ENCODE results near the gene DPP9. TPM values are rescaled to one million over a fixed set of nuclear protein-coding genes. Genes with fewer than 3 reads are reported as not detected.

The DPP9 gene
- total RNA-seq, 2 donors from 2014 or later, result 36.2 to 50.4 TPM

DNA sequence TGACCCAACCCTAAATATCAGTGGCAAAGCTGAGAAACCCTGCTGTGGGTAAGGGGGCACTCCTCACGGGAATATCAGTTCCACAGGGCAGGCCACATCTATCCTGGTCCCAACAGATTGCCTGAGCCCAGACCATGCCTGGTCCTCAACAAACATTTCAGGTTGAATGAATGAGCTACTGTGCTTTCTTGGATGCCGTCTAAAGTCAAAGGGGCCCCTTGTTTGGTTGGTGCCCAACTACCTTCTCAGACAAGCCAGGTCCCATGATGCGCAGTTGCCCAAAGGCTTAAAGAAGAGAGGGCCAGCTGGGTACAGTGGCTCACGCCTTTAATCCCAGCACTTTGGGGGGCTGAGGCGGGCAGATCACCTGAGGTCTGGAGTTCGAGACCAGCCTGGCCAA lies 2.4 kb downstream of the DPP9 start:
- TF ChIP-seq, protein P1, sequence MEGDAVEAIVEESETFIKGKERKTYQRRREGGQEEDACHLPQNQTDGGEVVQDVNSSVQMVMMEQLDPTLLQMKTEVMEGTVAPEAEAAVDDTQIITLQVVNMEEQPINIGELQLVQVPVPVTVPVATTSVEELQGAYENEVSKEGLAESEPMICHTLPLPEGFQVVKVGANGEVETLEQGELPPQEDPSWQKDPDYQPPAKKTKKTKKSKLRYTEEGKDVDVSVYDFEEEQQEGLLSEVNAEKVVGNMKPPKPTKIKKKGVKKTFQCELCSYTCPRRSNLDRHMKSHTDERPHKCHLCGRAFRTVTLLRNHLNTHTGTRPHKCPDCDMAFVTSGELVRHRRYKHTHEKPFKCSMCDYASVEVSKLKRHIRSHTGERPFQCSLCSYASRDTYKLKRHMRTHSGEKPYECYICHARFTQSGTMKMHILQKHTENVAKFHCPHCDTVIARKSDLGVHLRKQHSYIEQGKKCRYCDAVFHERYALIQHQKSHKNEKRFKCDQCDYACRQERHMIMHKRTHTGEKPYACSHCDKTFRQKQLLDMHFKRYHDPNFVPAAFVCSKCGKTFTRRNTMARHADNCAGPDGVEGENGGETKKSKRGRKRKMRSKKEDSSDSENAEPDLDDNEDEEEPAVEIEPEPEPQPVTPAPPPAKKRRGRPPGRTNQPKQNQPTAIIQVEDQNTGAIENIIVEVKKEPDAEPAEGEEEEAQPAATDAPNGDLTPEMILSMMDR (IDR thresholded peaks at IDR 0.05), result no peak

DNA sequence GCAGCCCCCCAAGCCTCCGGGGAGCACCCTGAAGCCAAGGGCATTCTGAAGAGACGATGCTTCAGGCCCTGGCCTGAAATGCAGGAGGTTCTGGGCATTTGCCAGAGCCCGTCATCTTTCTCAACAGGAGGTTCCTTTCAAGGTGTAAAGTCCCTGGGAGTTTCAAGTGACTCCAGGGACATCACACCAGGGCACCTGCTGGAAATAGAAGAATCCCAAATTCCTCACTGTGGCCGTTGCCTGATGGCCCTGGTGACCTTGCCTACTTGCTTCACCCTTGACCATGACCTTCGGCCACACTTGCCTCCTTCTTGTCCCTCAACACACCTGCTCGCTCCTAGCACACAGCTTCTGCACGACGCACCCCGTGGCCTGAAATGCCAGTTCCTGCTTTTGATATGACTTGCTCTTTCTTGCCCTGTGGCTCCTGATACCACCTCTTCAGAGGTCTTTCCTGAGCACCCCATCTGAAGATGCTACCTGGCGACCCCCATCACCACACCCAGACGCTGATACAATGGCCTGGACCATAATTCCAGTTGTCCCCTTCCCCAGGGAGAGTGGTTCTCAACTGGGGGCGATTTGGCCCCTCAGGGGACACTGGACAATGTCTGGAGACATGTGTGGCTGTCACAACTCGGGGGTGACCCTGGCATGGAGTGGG lies 3.5 kb downstream of the DPP9 start:
- no peak overlapping the region for H3K27ac ChIP-seq
- H3K4me1 ChIP-seq, result peaks cover 0 to 31% of the 10 kb centered on the region in 2 donors

More for the DNA sequence above, 2.4 kb downstream of the DPP9 start:
- DNase-seq (ENCODE audit: low spot score), result no peak
- H3K27me3 ChIP-seq, result no peaks in the 10 kb centered on the region
- H3K4me3 ChIP-seq, result no peak overlapping the region
- H3K36me3 ChIP-seq, result peaks cover 38% of the 10 kb centered on the region
- H3K4me1 ChIP-seq, result peaks cover 0 to 25% of the 10 kb centered on the region in 2 donors
- H3K27ac ChIP-seq, result no peak overlapping the region
- H3K9me3 ChIP-seq, result no peaks in the 10 kb centered on the region

DNA sequence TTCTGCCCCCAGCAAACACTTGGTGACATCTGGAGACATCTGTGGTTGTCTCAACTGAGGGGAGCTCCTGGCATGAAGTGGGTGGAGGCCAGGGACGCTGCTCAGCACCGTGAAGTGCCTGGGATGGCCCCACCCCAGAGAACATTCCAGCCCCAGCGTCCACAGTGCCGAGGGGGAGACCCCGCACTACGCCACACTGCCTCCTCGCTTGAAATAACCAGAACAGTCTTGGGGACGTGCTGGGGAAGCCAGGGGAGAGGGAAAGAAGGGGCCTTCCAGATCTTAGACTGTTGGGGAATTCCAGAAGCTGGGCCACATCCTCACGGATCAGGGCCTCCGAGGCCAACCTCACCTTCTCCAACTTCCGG lies 4.2 kb downstream of the DPP9 start:
- Histone ChIP-seq H3K9me3 (no peaks in the 10 kb centered on the region), H3K36me3 (peaks cover 48% of the 10 kb centered on the region), H3K4me1 (peaks cover 0 to 28% of the 10 kb centered on the region in 2 donors), H3K4me3 (no peak overlapping the region), H3K27me3 (no peaks in the 10 kb centered on the region), H3K27ac (no peak overlapping the region)
- TF ChIP-seq, protein P1 (IDR thresholded peaks at IDR 0.05), result no peak
- no peak for DNase-seq (ENCODE audit: low spot score)

More for the DNA sequence above, 3.5 kb downstream of the DPP9 start:
- no peak overlapping the region for H3K4me3 ChIP-seq
- TF ChIP-seq, protein P1 (IDR thresholded peaks at IDR 0.05), result no peak
- H3K36me3 ChIP-seq, result peaks cover 48% of the 10 kb centered on the region
- H3K9me3 ChIP-seq, result no peaks in the 10 kb centered on the region
- H3K27me3 ChIP-seq, result no peaks in the 10 kb centered on the region
- DNase-seq (ENCODE audit: low spot score), result no peak

DNA sequence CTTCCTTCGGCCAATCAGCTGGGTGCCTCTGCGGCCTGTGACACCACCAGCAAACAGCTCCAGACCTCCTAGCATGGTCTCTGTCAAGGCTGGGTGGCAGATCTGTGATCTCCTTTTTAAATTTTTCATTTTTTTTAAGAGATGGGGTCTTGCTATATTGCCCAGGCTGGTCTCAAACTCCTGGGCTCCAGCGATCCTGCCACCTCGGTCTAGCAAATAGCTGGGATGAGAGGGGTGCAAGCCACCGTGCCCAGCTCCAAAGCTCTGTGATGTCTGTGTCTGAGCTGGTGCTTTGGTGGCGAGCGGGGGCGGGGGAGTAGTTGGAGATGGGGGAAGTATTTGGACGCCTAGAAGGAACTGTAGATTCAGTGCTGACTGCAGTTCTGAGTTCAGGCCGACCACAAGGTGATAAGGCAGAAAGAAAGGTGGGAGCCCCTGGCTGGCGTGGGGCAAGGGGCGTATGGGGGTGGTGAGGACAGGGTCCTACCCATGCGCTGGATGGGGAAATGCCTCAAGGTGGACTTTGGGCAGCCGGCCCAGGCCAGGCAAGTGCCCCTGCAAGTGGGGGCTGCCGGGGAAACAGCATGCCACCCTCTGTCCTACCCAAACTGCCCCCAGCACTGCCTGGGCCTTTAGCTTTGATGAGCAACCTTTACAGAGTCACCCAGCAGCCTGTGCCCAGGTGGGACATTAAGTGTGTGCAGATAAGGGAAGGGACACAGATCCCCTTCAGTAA lies 5.5 kb downstream of the DPP9 start:
- H3K9me3 ChIP-seq, result no peaks in the 10 kb centered on the region
- TF ChIP-seq, protein P1 (IDR thresholded peaks at IDR 0.05), result no peak
- H3K4me1 ChIP-seq, result peaks cover 0 to 38% of the 10 kb centered on the region in 2 donors
- no peak overlapping the region for H3K4me3 ChIP-seq
- no peak for DNase-seq (ENCODE audit: low spot score)
- no peak overlapping the region for H3K27ac ChIP-seq
- H3K36me3 ChIP-seq, result peaks cover 58% of the 10 kb centered on the region
- no peaks in the 10 kb centered on the region for H3K27me3 ChIP-seq

DNA sequence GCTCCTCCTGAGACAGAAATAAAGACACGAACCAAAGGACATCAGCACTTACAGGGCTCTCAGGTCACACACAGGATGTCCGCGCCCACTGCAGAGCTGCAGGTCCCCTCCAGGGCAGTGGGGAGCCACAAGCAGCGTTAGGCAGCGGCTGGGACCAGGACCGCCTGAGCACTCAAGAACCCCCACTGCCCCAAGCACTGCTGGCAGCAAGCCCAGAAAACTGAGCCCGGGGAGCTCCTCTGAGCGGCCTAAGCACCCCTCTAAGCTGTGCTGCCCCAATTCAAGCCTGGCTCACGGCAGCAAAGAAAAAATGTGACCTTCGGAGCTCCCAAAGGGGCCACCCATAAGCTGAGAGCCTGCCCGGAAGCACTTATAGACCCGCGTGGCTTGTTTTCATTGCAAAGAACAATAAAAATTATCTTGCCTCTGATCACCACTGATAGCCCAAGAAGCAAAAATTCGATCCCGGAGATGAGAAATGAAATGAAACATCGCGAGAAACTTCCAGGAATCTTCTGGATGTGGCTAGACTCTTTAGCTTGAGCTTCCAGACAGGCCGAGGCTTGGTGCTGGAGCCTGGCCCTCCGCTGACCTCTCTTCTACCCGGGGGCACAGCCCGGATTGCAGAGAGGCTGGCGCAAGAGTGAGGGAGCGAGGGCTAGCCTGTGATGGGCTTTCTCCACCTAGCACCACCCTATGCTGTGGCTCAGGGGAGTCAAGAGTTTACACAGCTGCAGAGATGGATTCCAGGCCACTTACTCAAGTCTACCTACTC lies 6.3 kb downstream of the DPP9 start:
- H3K4me3 ChIP-seq, result no peak overlapping the region
- H3K9me3 ChIP-seq, result no peaks in the 10 kb centered on the region
- H3K27ac ChIP-seq, result no peak overlapping the region
- no peak for DNase-seq (ENCODE audit: low spot score)
- H3K36me3 ChIP-seq, result peaks cover 65% of the 10 kb centered on the region
- no peaks in the 10 kb centered on the region for H3K27me3 ChIP-seq
- TF ChIP-seq, protein P1 (IDR thresholded peaks at IDR 0.05), result no peak
- peaks cover 0 to 36% of the 10 kb centered on the region in 2 donors for H3K4me1 ChIP-seq

All from right atrium auricular region (tissue), 2 donors.